Measurements from ENCODE around the gene PCSK4.
"Not testable (repeated sequence)": the region's sequence is repeated elsewhere in the genome, so short reads cannot be mapped to it uniquely, and the experiment has no call there.

The PCSK4 gene

DNA sequence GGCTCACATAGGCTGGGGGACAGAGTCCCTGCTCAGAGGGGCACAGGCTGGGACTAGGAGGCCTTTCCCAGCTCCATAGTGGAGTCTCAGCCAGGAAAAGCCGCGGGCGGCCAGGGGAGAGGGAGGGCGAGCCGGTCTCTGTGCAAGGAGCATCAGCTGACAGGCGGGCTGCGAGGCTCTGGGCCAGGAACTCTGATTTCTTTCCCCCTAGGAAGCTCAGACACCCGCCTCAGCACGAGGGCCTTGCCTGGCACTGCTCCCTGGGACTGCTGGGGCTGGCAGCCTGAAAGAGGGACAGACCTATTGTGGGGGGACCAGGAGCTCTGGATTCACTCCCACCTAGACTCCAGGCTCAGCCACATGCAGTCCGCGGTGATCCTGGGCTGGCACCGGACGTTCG lies 31.5 kb upstream of the PCSK4 start:
- DNase-seq: no peak

DNA sequence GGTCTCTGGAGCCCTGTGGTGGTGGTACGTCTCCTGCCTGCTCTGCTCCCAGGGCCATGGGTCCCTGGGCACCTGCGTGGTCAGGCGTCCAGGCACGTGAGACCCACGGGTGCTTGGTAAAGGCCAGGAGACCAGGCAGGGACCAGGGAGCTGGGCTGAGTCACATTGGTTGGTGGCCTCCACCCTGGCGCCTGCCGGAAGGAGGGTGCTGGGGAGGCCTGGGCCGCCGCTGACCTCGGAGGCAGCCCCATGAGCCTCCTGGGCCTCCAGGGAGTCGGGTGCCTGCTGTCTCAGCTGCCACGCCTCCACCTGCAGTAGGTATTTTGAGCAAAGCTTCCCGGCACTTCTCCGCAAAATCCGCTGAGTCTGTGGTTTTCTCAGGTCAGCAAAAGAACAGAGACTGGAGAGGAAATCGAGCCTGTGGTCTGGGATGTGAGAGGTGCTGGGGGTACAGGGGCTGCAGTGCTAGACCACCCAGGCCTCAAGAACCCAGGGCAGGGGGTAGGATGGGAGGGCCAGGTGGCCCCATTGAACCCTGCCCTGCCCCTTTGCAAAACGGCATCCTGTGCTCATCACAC lies 30.1 kb upstream of the PCSK4 start:
- no peak for DNase-seq

DNA sequence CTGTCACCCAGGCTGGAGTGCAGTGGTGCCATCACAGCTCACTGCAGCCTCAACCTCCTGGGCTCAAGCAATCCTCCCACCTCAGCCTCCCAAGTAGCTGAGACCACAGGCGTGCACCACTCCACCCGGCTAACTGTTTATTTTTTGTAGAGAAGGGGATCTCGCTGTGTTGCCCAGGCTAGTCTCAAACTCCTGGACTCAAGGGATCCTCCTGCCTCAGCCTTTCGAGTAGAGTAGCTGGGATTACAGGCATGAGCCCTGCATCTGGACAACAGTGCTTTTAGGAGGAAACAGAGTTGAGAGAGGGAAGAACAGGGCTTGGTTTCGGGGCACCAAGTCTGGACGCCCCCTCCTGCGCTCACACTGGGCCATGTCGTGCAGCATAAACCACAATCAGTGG lies 29.7 kb upstream of the PCSK4 start:
- DNase-seq: not testable (repeated sequence)

DNA sequence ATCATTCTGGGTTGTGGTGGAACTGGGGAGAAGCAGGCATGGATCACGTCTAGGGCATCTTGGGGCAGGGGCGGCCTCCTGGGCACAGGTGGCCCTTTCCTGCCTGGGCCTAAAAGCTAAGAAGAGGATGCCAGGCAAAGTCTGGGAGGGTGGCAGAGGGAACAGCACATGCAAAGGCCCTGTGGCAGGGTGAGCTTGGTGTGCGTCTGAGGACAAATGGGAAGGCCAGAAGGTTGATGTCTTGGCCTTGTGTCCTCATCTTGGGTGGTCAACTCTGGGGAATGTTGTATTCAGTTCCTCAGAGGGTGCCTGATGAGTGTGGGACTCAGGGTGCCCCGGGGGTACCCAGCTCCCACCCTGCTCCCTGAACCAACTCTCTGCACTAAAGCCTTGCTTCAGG lies 28.3 kb upstream of the PCSK4 start:
- DNase-seq: no peak

DNA sequence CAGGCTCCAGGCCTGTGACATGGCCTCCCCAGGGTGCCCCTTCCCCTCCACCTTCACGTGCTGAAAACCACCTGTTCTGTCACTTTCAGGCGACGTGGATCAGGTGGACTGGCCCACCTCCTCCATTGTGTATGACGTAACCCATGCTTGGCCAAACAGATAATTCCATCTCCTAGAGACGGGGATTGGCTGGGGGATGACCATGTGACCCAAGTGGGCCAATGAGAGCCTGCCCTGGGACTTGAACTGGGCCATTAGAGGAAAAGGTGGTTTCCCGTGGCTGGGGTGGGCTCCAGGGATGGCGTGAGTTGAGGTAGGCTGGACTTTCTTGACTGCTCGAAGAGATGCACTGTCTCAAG lies 26.2 kb upstream of the PCSK4 start:
- DNase-seq: no peak

DNA sequence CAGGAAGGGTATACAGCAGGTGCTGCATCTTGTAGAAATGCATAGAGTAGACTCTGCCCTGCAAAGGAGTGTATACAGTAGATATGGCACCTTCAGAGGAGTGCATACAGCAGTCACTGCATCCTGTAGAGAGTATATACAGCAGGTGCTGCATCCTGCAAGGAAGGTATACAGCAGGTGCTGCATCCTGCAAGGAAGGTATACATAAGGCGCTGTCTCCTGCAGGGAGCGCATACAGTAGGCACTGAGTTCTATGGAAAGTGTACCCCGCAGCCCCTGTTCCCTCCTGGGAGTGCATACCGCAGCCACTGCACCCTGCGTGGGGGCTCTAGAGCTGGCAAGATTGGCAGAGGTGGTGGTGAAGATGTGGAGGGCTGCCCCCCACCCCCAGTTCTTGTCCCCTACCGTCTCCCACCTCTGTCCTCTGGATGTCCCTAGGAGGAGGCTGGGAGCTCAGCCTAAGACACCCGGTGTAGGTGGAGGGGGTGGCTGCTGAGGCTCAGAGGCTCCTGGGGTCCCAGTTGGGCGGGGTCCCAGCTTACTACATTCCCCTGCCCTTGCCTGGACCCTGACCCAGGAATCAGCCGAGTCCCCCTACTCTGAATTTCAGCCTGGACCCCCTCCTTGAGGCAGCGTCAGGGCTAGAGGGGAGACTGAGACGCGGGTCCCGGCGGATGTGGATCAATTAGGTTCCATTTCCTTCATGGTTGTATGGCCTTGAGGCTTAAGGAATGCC lies 25.0 kb upstream of the PCSK4 start:
- DNase-seq: no peak

DNA sequence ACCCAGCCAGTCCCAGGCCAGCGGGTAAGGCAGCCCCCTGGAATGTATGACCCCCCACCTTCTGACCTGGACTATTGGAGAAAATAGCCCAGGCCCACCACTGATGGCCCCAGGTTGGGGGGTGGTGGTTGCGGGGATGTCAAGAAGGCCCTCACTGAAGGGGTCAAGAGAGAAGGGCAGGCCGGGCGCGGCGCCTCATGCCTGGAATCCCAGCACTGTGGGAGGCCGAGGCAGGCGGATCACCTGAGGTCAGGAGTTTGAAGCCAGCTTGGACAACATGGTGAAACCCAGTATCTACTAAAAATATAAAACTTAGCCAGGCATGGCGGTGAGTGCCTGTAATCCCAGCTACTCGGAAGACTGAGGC lies 24.1 kb upstream of the PCSK4 start:
- no peak for DNase-seq

DNA sequence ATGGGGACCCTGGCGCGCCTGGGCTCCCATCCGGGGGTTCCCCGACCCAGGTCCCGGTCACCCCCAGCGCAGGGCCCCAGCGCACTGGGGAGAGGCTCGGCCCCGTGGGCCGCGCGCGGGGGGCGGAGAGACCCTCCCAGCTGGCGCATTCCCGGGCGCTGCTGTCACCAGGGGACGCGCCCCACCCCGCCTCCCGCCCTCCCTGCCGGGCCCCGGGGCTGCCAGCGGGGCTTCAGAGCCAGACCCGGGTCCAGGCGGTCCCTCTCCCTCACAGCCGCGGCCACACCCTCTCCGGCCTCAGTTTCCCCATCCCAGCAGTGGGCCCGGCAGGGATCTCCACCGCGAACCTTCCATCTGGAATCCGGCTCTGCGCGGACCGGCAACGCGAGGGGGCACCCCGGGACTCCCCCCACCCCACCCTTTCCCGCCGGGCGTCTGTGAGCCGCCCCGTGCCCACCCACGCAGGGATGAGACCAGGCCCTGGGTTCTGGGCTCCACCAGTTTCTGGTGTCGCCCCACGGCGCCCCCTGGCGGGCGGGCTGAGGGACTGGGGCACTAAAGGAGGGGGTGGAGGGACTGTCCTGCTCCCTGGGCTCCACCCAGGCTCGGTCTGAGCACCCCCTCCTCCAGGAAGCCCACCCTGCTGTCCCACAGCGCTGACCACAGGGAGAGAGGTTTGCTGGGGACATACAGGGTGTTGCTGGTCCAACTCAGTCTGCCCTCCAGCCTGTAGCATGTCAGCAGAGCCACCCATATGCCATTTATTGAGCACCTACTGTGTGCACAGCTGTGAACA lies 23.5 kb upstream of the PCSK4 start:
- peak; percentile 78 to 81 for DNase-seq

DNA sequence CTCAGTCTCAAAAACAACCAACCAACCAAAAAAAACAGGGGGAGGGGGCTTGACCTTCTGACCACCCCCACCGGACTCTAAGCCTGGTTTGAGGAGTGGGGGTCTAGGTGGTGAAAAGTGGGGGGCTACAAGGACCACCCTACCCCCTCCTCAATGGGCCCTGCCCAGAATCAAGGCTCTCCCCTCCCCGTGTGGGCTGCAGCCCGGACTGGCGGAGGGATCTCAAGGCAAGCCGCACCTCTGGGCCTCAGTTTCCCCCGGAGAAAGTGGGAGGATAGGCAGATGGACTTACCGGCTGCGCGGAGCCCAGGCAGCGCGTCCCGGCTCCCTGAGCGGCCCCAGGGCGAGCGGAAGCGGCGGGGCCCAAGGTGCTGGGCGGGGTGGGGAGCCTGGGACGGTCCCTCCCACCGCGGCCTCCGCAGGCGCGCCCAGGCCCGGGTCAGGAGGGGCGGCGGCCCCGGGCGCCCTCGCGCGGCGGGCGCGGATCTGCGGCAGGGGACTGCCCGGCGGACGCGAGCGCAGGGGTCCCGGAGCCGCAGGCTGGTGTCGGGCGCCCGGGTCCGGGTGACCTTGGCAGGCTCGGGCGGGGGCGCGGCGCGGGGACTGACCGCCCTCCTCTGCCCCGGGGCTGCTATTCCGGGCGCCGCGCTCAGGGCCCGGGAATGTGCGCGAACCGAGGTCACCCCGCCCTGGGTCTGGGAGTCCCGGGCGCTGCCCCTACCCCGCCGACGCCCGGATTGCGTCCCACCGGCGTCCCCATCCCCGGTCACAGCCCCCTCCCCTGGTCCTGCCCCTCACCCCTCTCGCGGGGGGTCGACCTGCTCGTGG lies 22.7 kb upstream of the PCSK4 start, which contains the start of gene ADAMTSL5:
Gene ADAMTSL5, minus strand, starts transcription at position 349 of the 828 bp plus-strand sequence. CDS start 2,076 bp downstream, outside the sequence.
- peak; percentile 80 to 86 for DNase-seq

DNA sequence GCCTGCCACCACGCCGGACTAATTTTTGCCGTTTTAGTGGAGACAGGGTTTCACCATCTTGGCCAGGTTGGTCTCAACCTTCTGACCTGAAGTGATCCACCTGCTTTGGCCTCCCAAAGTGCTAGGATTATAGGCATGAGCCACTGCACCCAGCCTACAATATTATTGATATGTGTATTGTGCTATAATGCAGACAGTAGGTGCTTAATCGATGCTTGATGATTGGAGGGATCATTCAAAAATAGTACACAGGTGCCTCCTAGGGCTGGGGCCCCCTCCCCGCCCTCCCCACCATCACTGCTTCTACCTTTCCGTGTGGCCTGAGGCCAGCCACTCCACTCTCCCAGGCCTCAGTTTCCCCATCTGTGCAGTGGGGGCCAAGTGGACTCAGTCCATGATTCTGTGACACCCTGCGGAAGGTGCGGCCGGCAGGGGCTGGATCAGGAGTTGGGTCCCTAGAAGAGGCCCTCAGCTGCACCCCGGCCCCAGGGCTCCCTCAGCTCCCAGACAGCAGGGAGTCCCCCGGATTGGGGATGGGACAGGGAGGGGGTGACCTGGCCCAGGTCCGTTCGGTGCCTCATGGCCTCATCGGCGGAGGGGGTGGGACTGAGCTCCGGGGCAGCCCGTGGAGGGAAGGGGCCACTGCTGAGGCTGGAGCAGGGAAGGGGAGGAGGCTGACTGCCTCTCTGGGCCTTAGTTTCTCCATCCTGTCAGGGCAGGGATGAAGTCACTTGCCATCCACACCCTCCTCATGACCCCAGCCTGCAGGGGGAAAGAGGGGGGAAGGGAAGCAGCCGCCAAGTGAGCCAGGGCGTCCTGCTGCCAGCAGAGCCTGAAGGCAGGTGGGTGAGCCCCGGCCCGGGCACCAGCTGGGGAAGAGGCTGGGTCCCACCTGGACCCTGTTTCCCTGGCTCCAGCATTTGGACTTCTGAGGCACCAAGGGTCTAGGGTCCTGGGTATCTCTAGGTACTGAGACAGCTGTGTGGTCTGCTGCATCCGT lies 21.5 kb upstream of the PCSK4 start:
- no peak for DNase-seq

DNA sequence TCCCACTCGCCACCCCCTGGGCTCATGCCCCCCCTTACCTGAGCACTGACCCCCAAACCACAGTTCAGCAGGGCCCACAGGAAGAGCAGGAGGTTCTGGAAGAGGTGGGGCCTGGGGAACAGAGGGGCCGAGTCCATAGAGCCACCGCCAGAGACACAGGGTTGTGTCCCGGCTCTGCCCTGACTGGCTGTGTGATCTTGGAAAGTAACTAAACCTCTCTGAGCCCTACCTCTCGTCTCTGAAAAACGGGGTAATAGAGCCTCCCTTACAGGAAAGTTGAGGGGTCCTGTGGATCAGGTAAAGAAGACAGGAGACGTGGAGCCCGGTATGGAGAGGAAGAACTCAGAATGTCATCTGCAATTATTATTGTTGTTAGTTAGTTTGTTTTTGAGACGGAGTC lies 20.7 kb upstream of the PCSK4 start:
- DNase-seq: no peak

DNA sequence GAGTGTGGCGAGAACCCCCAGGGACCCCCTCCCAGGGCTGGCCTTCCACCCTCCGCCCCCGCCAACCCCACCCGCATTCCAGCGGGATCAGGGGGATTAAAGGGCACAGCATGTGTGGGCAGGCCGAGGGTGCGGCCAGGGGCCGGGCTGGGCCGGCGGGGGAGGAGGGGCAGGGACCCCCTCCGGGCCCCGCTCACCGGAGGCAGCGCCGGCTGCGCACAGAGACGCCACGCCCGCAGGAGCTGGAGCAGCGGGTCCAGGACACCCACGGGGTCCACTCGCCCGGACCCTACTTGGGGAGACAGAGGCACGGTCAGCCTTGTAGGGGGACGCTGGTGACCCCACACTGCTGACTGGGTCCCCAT lies 20.3 kb upstream of the PCSK4 start:
- no peak for DNase-seq

DNA sequence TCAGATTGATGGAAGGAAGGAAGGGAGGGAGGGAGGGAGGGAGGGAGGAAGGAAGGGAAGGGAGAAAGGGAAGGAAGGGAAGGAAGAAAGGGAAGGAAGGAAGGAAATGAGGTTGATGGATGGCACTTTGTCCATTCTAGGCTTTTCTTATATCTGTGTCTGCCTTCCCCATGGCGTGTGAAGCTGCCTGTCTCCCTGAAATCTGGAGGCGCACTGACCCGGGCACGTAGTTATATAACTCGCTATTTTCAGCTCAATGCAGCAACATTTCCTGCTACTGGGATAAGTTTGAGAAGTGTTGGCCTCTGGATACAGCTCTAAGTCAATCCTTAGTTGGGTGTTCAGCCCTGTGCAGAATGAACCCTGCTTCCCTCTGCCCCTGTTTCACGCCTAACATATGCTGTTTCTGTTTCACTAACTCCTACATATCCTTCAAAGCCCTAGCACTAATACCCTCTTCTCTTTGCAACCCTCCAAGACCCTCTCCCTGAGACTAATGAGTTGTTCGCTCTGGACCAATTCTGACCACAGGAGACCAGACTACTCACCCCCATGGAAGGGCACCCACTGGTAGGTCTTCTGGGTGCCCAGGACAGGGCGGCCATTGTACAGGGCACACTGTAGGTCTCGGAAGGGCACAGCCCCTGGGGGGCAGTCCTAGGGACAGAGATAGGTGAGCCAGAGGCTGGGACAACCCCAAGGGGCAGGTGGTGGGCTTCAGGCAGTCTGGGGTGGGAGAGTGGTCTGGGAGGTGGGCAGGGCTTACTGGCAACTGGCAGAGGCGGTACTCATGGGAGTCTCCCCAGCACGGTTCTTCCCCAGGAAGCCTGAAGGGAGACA lies 19.7 kb upstream of the PCSK4 start:
- no peak for DNase-seq

DNA sequence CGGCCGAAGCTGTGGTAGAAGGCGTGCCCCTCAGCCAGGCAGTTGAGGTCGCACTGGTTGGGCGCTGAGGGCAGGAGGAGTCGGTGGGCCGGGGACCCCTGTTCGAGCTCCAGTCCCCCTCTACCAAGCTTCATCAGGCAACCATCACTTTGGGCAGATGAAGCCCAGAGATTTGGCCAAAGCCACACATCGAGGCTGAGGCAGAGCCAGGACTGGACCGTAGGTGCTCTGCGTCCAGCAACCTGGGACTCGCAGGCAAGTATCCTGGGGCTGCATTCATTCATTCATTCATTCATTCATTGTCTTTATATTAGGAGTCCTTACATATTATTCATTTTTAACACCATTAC lies 18.3 kb upstream of the PCSK4 start:
- DNase-seq: no peak

DNA sequence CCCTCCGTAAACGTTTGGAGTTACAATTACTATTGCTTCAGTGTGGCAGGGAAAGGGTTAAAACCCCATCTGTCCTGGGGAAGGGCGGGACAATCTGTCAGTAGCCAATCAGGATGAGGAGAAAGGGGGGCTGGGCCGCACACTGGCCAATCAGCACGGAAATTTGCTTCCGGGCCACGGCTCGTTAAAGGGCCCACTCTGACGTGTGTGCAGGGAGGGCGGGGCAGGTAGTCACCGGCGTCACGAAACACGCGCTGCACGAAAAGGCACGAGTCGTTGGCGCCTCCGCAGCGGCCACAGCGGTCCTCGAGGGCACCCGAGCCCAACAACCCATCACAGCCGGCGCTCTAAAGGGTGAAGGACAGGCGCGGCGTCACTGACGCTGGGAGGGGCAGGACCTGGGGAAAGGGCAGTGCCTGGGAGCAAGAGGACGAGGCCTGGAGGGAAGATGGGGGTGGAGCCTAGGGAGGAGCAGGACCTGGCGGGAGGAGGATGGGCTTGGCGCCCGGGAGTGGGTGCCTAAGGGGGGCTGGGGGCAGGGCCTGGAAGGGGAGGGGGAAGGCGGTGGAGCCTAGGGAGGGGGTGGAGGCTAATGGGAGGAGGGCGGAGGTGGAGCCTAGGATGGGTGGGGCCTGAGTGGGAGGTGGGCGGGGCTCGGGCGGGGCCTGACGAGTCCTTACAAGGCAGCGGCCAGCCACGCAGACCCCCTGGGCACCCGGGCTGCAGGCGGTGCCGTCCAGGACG lies 17.8 kb upstream of the PCSK4 start:
- peak; percentile 93 to 94 for DNase-seq

DNA sequence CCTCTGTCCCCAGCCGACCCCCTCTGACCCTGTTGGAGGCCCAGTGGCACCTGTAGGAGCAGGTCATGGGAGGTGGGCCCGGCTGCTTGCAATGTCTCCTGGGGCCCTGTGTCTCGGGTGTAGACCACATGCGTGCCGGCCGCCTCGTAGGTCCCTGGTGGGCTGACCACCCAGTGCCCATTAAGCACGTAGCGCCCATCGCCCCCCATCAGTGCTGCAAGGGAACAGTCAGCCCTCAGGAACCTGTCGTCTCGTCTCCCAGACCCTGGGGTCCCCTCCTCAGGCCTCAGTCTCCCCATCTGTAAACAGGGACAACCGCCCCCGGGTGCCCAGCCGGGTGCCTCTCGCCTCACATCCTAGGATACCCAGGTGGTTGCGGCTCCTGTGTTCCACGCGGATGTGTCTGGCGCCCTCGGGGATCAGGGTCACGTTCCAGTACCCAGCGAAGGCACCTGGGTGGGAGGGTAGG lies 17.1 kb upstream of the PCSK4 start:
- DNase-seq: no peak

DNA sequence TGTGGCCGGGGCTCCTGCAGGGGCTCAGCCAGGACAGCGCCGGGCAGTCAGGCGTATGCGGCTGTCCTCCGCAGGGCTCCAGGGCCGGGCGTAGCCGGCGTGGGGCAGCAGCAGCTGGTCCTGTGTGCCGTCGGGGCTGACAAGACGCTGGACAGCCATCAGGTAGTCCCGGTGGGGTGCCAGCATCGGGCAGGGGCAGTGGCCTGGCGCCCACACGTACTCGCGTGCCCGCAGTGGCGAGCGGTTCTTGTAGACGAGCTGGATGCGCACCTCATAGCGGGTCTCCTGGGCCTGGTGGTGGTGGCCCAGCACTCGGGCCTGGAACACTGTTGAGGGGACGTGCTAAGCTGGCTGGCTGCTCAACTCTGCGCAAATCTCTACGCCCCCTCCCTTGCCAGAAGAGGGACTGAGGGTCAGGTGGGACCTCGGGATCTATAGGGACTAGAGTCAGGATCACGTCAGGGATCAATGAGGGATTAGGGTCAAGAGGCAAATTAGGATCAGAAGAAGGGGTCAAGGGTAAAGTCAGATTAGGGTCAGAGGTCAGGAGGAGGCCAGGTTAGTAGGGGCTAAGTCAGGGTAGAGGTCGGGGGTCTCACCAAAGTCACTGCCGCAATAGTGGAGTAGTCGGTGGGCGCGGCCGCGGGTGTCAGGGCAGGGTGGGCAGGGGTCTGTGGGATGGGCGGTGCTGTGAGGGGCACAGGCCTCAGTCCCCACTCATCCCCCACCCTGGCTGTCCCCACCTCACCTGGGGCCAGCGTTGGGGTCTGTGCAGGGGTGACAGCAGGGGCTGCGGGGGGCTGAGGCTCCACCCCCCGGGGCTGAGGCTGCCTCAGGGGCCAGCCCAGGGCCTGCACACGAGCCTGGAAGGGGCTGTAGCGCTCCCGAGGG lies 16.1 kb upstream of the PCSK4 start:
- no peak for DNase-seq

DNA sequence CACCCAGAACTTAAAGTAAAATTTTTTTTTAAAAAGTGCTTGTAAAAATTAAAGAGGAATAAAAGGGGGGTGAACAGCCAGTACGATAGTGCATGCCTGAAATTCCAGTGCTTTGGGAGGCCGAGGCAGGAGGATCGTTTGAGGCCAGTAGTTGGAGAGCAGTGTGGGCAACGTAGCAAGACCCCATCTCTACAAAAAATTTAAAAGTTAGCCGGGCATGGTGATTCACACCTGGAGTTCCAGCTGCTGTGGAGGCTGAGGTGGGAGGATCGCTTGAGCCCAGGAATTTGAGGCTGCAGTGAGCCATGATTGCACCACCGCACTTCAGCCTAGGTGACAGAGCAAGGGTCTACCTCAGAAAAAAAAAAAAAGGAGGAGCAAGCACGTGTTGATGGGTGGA lies 14.9 kb upstream of the PCSK4 start:
- DNase-seq: no peak

Measured in activated T-cell treated with anti-CD3 and anti-CD28 coated beads, Interleukin-2, amount 50 U/mL, for 48 hours (primary cell).